Right lobe of liver (tissue), 6 donors: ENCODE measurements around the gene LAMB3. TPM values are rescaled to one million over a fixed set of nuclear protein-coding genes. Genes with fewer than 3 reads are reported as not detected.

Experiments used
- ATAC-seq, 4 donors: fragments of 200-7000 bp; cut with Tn5 transposase; one replicate each; pipeline ENCODE4 v1.9.1; 2020; ENCODE audit warnings: mild to moderate bottlenecking in 4 of 4, moderate library complexity in 4 of 4
- DNase-seq, 3 donors: peaks; one replicate each; pipeline ENCODE4 v3.0.0-alpha.2; 2020
- H3K27ac ChIP-seq, 3 donors: fragments of 200-600 bp; one replicate each; pipeline ENCODE4 v1.8.0; 2022
- H3K27me3 ChIP-seq, 2 donors: fragments of 200-600 bp; one replicate each; pipeline ENCODE4 v1.8.0; 2022
- H3K36me3 ChIP-seq, 4 donors: fragments of 200-600 bp; sonication (generic) in 1 of 4; one replicate each; pipeline versions ENCODE4 v1.5.1 to v1.8.0; 2017 to 2022; ENCODE audit warnings: control low read depth in 1 of 4
- H3K4me1 ChIP-seq, 4 donors: fragments of 200-600 bp; sonication (generic) in 1 of 4; one replicate each; pipeline versions ENCODE4 v1.5.1 to v1.8.0; 2017 to 2022; ENCODE audit warnings: control low read depth in 1 of 4
- H3K4me3 ChIP-seq, 3 donors: fragments of 200-600 bp; one replicate each; pipeline ENCODE4 v1.8.0; 2022
- H3K9me3 ChIP-seq, 4 donors: fragments of 200-600 bp; sonication (generic) in 1 of 4; one replicate each; pipeline versions ENCODE4 v1.5.1 to v1.8.0; 2017 to 2022; ENCODE audit warnings: control low read depth in 1 of 4
- CTCF ChIP-seq, 4 donors: fragments of 200-600 bp in 3 of 4; fragments of 450-650 bp in 1 of 4; IDR thresholded peaks; one replicate each; pipeline versions ENCODE4 v1.5.1 to v1.8.0; 2016 to 2022; ENCODE audit warnings: antibody characterized with exemption in 4 of 4, mild to moderate bottlenecking in 2 of 4
- POLR2A ChIP-seq: fragments of 450-650 bp; IDR thresholded peaks from one replicate; pipeline ENCODE4 v1.6.1; 2017; ENCODE audit warnings: antibody characterized with exemption, mild to moderate bottlenecking
- WGBS: methylation state at CpG from one replicate; pipeline ENCODE4 v1.1.6; 2018; ENCODE audit warnings: low coverage, low lambda C conversion rate; ENCODE audit not compliant: insufficient coverage; ENCODE audit errors: missing lambda C conversion rate; 5-methylcytosine and 5-hydroxymethylcytosine counted together
- intact Hi-C, 2 donors: fragments of 100-400 bp; cut with DNase I; formaldehyde crosslinking; loops; one replicate each; pipeline versions ENCODE4 v1.11.2 to v1.14.1; 2022
- total RNA-seq, 6 experiments: library from RNA; depleted of rRNA in 2 of 6; stranded (reverse); fragments of >200 nt in 2 of 6; fragmentation: NEBNext Ultra II Directional in 3 of 6; extraction: Animal tissue kit (Norgen Biotek cat#: 25700) in 3 of 6; gene quantifications; one replicate each; pipeline versions ENCODE4 v1.1.0 to v1.2.4, GENCODE V29; 2016 to 2023
- donor health status: DM: no; HTN: yes; CAD: no.
- donor health status: DM: no; HTN: no; CAD: no.
- donor health status: DM: no; HTN: no; CAD: no.
- donor health status: DM: no; HTN: yes; CAD: no.
- donor health status: DM: no; HTN: yes; CAD: no.

The LAMB3 gene
- total RNA-seq, 6 experiments from 2014 or later = 5.0 to 14.6 (median 8.4) TPM

DNA sequence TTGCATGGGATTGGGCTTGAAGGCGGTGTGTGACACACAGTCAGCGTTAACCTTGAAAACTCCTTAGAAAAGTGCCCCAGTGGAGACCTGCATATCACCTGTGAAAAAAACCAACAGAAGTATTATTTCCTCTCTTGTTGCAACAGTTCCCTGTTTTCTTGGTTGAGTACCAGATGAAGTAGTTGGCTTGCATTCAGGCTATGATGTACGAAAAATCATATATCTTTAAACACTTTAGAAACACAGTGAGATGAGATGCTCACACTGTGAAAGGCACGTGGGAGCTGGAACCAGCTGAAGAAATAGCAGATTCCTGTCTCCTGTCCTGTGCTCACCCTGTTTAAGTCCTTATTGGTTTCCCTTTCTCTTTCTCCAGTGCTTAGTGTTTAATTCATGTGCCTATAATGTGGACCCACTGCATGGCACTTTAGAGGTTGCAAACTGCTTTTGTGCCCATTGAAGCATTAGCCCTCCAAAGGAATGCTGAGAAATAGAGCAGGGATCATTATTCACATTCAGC is 65.9 kb downstream of the LAMB3 start:
- Histone ChIP-seq H3K4me1 (peaks cover 0 to 6% (median 3%) of the 10 kb centered on the region in 4 donors), H3K27me3 (peaks cover 0 to 8% of the 10 kb centered on the region in 2 donors), H3K27ac (no peak overlapping the region), H3K9me3 (no peaks in the 10 kb centered on the region), H3K4me3 (no peak overlapping the region), H3K36me3 (no peaks in the 10 kb centered on the region)
- TF ChIP-seq POLR2A = no peak
- TF ChIP-seq CTCF (IDR thresholded peaks at IDR 0.05) = no peak
- WGBS = 60% methylated on average over 4 of the region's 4 CpGs
- intact Hi-C loops = loop anchor here in 1 of 2 donors (10.0 kb wide), 1 partner anchor 99 kb away; no protein-coding TSS in a partner anchor
- DNase-seq = no peak
- no peak for ATAC-seq

DNA sequence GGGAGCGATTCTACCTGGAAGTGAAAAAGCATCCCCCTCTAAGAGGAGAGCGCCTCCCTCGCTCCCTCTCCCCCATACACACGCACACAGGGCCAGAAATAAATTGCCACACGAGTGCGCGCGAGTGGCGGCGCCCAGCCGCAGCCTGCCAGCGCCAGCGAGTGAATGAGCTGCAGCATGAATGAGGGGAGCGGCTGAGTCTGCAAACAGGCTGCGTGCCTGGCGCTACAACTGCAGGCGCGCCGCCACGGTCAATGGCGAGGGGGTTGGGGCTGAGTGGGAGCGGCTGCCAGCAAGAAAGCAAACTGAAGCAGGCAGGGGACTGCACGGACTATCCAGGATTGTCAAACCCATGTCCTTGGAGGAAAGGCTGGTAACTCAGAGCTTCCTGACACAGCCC is 66.6 kb downstream of the LAMB3 start:
- ATAC-seq (peak; percentile 65 to 76 (median 70)), DNase-seq (peak in 1 of 3 donors; percentile 46)
- 0% methylated on average over 1 of the region's 23 CpGs for whole genome bisulfite sequencing
- H3K36me3 ChIP-seq = no peaks in the 10 kb centered on the region
- H3K27ac ChIP-seq = no peak overlapping the region
- peaks cover 0 to 8% of the 10 kb centered on the region in 2 donors for H3K27me3 ChIP-seq
- intact Hi-C loops = loop anchor here in 1 of 2 donors (10.0 kb wide), 1 partner anchor 99 kb away; no protein-coding TSS in a partner anchor
- no peaks in the 10 kb centered on the region for H3K9me3 ChIP-seq
- no peak overlapping the region for H3K4me3 ChIP-seq
- no peak for TF ChIP-seq POLR2A
- peaks cover 0 to 6% (median 3%) of the 10 kb centered on the region in 4 donors for H3K4me1 ChIP-seq

GRCh38 chr1:209585197-209585596 is 67.0 kb downstream of the LAMB3 start:
- Histone ChIP-seq H3K27me3 (peaks cover 0 to 8% of the 10 kb centered on the region in 2 donors), H3K4me3 (no peak overlapping the region), H3K36me3 (no peaks in the 10 kb centered on the region), H3K4me1 (peaks cover 0 to 6% (median 3%) of the 10 kb centered on the region in 4 donors), H3K9me3 (no peaks in the 10 kb centered on the region), H3K27ac (no peak overlapping the region)
- no peak for TF ChIP-seq POLR2A
- no peak for TF ChIP-seq CTCF (IDR thresholded peaks at IDR 0.05)
- intact Hi-C loops = loop anchor here in 1 of 2 donors (10.0 kb wide), 1 partner anchor 100 kb away; no protein-coding TSS in a partner anchor
- WGBS = 47% methylated on average over 5 of the region's 5 CpGs
- DNase-seq (no peak), ATAC-seq (no peak)

DNA sequence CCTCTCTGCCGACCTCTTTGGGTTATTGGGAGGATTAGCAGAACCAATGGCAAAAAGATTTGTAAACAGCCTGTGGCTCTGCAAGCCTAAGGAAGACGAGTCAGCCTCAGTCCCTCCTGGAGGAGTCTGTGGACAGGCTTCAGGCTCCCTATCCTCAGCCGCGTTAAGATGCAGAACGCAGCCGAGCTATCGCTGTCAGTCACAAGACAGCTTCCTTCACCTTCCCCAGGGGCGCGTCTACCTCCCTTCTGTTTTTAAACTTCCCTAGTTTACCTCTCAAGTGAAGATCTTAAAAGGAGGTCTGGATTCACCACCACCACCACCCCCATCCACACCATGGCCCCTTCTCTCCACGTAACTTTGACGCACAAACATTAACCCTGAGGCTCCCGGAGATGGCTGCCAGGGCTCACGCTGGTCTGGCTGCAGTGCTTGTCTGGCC is 68.0 kb downstream of the LAMB3 start:
- H3K27me3 ChIP-seq = peaks cover 0 to 8% of the 10 kb centered on the region in 2 donors
- ATAC-seq = no peak

More for the DNA sequence above, 68.0 kb downstream of the LAMB3 start:
- 34% methylated on average over 13 of the region's 13 CpGs for WGBS
- H3K4me1 ChIP-seq = peaks cover 0 to 6% (median 3%) of the 10 kb centered on the region in 4 donors
- no peak for TF ChIP-seq CTCF (IDR thresholded peaks at IDR 0.05)
- no peak for DNase-seq
- no peaks in the 10 kb centered on the region for H3K9me3 ChIP-seq
- intact Hi-C loops = loop anchor here (5.0 to 10.0 kb wide), 2 partner anchors 101 to 103 kb away; no protein-coding TSS in a partner anchor
- H3K27ac ChIP-seq = no peak overlapping the region
- H3K4me3 ChIP-seq = no peak overlapping the region
- no peaks in the 10 kb centered on the region for H3K36me3 ChIP-seq
